Measurements from ENCODE around the gene PPP2R5B. TPM values are rescaled to one million over a fixed set of nuclear protein-coding genes. Genes with fewer than 3 reads are reported as not detected.

The PPP2R5B gene
- total and polyA plus RNA-seq, 9 of the 15 experiments (the other 6 are each of a cell fraction or from before 2014, with no cell fraction given): 0.10 to 7.8 (median 3.3) TPM

- TF ChIP-seq ZNF639 (CRISPR knock-in tag; conservative IDR thresholded peaks at IDR 0.05 in 1 of 2, IDR thresholded peaks at IDR 0.05 in 1 of 2) (no peak), THAP7 (CRISPR knock-in tag; IDR thresholded peaks at IDR 0.05) (no peak), TBL1XR1 (IDR thresholded peaks at IDR 0.05; ENCODE audit: low read length in 2 of 2) (no peak), ZNF583 (CRISPR knock-in tag; IDR thresholded peaks at IDR 0.05) (0 out of 2 replicates have a peak, but pooled peaks have one; percentile 37), DACH1 (IDR thresholded peaks at IDR 0.05; ENCODE audit: partially characterized antibody) (no peak), ZBTB40 (IDR thresholded peaks at IDR 0.05) (0 out of 2 replicates have a peak, but pooled peaks have one; percentile 31), ZBTB40 (CRISPR knock-in tag; IDR thresholded peaks at IDR 0.05) (no peak), SNIP1 (IDR thresholded peaks at IDR 0.05; ENCODE audit: low read depth) (no peak), HMGXB4 (CRISPR knock-in tag; IDR thresholded peaks at IDR 0.05) (peak; percentile 66; the same call in 1 of the 2 replicates), HDAC3 (IDR thresholded peaks at IDR 0.05; ENCODE audit: borderline replicate concordance, partially characterized antibody) (no peak), ZKSCAN1 (IDR thresholded peaks at IDR 0.05; ENCODE audit: low read depth, low read length) (no peak), JUND (IDR thresholded peaks at IDR 0.05; ENCODE audit: borderline replicate concordance, low read depth, low read length) (peak; percentile 55; the same call in 1 of the 2 replicates), JUND (tag; IDR thresholded peaks at IDR 0.05; ENCODE audit: borderline replicate concordance, low read depth, low read length) (0 out of 3 replicates have a peak, but pooled peaks have one; percentile 1)
Measured at GRCh38 chr11:64916775-64917662, 7.5 kb upstream of the PPP2R5B start, which contains the start of gene ATG2A (continued).
